KOPT-K1 (cell line): ENCODE data around the gene STPG1.

ENCODE experiments used
- H3K27ac ChIP-seq: fragments of 200-600 bp; sonication (generic); 2 replicates; pipeline ENCODE4 v1.5.1; 2016; ENCODE audit warnings: antibody characterized with exemption, mild to moderate bottlenecking, low read depth, low read length; ENCODE audit not compliant: poor library complexity, severe bottlenecking
- H3K36me3 ChIP-seq: fragments of 200-600 bp; sonication (generic); 2 replicates; pipeline ENCODE4 v1.5.1; 2017; ENCODE audit warnings: antibody characterized with exemption, mild to moderate bottlenecking, low read length, moderate library complexity; ENCODE audit not compliant: insufficient read depth
- H3K9me3 ChIP-seq: fragments of 200-600 bp; sonication (generic); 2 replicates; pipeline ENCODE4 v1.5.1; 2017; ENCODE audit warnings: antibody characterized with exemption, low read length, mild to moderate bottlenecking; ENCODE audit not compliant: insufficient read depth, poor library complexity, severe bottlenecking

Gene STPG1

DNA sequence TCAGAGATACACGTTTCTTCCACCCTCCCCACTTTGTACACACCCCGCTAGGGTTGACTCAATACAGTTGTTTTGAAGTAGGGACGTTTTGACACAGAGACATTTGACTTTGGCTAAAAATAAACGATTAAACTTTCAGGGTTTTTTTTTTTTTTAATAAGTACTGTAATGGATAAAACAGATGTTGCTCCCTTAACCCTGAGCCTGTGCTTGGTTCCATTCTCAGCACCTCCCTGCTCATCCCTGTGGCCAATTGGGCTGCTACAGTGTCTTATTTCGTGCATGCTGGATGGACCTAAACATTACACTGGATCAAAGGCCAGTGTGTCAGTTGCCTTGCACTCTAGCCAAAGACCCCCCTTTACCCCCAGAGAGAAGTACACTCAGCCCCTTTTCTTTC is 77.5 kb downstream of the STPG1 start:
- Histone ChIP-seq H3K36me3 (no peaks in the 10 kb centered on the region), H3K9me3 (no peaks in the 10 kb centered on the region), H3K27ac (no peak overlapping the region)

DNA sequence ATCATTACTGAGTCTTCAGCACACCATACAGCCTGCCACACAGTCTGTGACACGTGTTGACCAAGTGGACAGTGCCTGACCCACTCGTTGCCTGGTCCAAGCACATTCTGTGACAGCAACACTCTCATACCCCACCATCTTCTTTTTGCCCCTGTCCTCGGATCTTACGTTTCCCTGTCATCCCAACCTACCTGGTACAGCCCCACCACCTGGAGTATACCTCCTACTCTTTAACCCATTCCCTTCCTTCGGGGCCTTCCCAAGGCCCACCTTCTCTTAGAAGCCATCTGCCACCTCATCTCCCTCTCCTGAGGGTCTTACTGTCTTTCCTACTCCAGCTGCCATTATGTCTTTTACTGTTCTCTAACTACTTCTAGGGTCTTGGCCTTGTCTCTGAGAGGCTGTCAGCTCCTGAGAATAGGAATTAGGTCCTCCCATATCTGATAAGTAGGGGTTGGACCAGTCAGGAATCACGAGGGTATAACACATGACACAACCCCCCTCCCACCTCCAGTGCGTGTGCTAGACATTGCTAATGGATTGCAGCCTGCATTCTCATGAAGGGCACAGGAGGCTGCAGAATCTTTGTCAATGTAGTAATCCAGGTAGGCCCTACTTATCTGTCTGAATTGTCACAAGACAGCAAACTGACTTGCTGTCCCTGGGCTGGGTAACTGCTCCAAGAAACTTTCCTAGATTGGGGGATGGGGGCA is 81.5 kb downstream of the STPG1 start:
- H3K9me3 ChIP-seq = no peaks in the 10 kb centered on the region
- no peaks in the 10 kb centered on the region for H3K36me3 ChIP-seq

DNA sequence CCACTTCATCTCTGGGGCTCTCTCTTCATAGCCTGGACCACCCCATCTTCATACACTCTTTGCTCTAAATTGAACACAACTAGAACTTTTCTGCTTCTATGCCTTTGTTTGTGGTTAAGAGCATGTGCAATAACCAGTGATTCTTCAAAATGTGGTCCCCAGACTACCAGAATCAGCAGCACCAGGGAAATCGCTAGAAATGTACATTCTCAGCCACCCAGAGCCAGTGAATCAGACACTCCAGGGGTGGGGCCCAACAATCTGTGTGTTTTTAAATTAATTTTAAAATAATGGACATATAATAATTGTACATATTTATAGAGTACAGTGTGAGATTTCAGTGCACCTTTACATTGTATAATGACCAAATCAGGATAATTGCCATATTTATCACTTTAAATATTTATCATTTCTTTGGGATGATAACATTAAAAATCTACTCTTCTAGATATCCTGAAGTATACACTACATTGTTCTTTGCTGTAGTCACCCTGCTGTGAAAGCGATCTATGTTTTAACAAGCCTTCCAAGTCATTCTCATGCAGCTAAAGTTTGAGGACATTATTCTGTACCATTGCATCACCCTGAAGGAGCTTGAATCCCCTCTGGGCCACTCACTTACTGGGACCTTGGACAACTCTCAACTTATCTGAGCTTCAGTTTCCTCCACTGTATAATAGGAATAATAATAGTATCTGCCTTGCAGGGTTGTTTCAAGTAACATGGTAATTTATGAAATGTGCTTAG is 83.6 kb downstream of the STPG1 start:
- Histone ChIP-seq H3K36me3 (no peaks in the 10 kb centered on the region), H3K9me3 (no peaks in the 10 kb centered on the region), H3K27ac (no peak overlapping the region)

More for the DNA sequence above, 81.5 kb downstream of the STPG1 start:
- no peak overlapping the region for H3K27ac ChIP-seq

DNA sequence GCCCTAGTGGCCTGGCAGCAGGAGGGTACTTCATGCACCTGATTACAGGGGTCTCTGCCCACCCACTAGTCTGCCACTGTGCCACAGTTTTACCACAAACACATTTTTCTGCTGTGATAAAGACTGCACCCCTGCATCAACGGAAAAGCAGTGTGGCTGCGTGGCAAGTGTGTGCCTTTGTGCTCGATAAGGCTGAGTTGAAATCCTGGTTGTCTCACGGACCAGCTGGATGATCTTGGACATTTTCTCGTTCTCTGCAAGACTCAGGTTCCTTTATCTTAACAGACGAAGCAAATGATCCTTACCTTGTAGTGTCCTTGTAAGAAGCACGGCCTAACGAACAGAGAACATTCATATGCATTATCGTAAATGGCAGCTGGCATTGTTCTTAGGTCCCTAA is 84.3 kb downstream of the STPG1 start:
- Histone ChIP-seq H3K27ac (no peak overlapping the region), H3K9me3 (no peaks in the 10 kb centered on the region), H3K36me3 (no peaks in the 10 kb centered on the region)

DNA sequence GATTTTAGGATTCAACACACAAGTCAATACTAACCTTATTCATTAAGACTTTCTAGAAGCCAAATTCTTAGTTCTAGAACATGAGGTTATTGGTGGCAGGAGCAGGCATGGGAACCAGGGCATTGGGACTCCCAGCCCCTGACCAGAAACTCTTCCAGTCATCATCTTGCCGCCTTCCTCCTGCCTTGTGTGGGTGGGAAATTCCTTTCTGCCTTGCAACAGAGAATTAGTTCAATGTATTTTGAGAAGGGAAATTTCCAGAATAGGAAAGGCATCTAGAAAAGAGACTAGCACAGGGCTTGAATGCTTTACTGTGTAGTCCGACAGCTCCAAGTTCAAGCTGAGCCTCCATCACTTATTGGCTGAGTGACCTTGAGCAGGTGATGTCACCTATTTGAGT is 85.7 kb downstream of the STPG1 start:
- Histone ChIP-seq H3K27ac (no peak overlapping the region), H3K9me3 (no peaks in the 10 kb centered on the region), H3K36me3 (no peaks in the 10 kb centered on the region)

DNA sequence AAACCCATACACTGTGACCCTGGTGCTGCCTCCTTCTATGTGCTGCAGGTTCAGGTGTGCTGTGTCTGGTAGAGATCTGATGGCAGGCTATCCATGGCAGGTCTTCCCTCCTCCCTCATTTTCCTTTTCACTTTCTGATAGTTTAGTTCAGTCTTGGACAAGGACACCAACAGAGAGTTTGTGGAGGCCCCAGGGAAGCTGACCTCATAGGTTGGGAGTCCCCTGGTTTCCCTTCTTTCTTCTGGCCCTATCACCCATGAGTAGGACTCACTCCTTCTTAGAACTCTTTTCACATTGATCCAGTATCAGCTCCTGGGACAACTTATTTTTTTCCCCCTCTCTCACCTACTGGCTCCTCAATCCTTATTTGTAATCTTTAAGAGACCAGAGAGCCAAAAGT is 86.1 kb downstream of the STPG1 start:
- H3K9me3 ChIP-seq = no peaks in the 10 kb centered on the region
- H3K27ac ChIP-seq = no peak overlapping the region
- no peaks in the 10 kb centered on the region for H3K36me3 ChIP-seq

DNA sequence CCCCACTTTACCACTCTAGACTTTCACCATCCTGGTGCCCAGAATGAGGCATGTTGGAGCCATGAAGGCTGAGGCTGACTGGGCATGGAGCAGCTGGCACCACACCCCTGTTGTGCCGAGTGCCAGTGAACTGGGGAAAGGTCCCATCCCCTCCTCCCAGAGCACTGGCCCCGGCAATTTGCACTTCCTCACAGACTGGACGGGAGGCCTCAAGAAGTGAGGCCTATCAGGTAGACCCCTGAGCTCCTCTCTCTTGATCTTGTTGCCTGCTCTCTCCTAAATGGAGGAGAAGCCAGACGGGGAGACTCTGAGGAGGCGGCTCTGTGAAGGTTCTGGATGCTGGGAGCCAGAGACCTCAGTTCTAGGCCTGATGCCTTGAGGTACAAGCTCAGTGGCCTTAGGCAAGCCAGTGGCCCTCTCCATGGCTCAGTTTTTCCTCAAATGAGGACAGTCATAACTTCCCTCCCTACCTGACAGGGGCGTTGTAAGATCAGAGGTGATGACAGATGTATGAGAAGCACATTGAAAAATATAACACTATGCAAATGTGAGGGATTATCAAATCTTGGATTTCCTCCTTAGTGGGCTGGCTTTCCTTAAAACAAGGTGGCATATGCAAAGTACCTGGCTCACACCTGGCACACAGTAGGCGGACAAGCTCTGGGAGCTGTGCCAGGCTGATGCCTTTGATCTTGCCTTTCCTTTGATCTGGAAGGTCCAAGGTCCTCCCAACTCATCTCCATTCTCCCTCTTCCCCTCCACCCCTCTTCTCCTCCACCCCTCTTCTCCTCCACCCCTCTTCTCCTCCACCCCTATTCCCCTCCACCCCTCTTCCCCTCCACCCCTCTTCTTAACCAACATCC is 87.8 kb downstream of the STPG1 start:
- Histone ChIP-seq H3K36me3 (no peaks in the 10 kb centered on the region), H3K27ac (no peak overlapping the region), H3K9me3 (no peaks in the 10 kb centered on the region)

DNA sequence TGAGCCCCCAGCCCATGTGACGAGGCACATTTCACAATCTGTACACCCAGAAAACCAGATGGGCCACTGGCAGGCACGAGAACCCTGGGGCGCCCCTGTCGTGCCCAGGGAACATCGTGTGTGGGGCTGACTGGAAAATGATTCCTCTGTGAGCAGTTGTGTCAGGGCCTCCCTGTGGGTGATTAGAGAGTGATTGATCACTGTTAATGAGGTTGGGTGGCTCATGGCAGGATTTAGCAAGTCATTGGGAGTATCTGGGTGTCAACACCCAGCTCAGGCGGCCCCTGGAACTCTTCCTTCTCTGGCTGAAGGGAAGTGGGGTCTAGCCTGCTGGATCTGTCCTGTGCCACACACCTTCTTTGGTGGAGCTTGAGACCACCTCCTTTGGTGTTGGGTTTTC is 88.7 kb downstream of the STPG1 start:
- Histone ChIP-seq H3K9me3 (no peaks in the 10 kb centered on the region), H3K36me3 (no peaks in the 10 kb centered on the region), H3K27ac (no peak overlapping the region)

DNA sequence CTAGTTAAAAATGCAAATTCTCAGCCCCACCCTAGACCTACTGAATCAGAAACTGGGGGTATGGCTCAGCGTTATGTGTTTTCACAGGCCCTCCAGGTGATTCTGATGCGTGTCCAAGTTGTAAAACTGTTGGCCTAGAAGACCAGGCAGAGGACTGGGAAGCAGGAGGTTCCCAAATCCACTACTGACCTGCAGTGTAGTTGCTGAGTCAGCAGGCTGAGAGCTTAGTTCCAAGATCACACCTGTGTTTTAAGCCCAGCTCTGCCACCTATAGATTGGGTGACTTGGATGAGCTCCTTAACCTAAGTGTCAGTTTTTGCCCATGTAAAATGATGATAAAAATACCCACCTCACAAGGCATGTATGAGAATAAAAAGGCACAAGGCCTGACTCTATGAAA is 90.3 kb downstream of the STPG1 start:
- H3K27ac ChIP-seq = no peak overlapping the region
- H3K36me3 ChIP-seq = no peaks in the 10 kb centered on the region

DNA sequence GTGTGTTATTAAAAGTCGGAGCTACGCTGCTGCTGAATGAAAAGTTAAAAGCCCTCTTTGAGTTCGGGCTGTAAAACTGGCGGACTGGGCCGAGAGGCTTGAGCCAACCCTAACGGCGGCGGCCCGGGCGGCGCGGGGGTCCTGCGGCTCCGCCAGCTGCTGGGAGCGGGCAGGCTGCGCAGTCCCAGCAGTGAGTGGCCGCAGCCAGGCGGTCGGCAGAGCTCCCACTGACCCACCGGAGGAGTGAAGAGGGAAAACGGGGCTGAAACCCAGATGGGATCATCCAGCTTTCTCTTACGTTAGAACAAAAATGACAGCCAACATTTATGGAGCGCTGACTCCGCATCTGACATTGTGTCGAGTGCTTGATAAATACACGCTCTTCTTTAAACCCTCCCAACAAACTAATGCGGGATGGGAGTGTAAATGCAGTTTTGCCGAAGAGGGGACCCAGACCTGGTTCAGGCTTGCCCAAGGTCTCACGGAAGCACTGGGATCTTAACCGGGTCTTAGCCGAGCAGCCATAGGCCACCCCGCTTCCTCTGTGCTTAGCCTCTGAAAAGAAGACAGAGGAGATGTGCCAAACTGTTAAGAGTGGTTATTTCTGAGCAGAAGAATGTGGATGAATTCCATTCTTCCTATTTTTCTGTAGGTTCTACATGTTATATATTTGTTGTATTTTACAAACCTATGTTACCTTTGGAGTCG is 91.0 kb downstream of the STPG1 start:
- no peaks in the 10 kb centered on the region for H3K36me3 ChIP-seq
- no peak overlapping the region for H3K27ac ChIP-seq
- no peaks in the 10 kb centered on the region for H3K9me3 ChIP-seq

More for the DNA sequence above, 90.3 kb downstream of the STPG1 start:
- no peaks in the 10 kb centered on the region for H3K9me3 ChIP-seq

DNA sequence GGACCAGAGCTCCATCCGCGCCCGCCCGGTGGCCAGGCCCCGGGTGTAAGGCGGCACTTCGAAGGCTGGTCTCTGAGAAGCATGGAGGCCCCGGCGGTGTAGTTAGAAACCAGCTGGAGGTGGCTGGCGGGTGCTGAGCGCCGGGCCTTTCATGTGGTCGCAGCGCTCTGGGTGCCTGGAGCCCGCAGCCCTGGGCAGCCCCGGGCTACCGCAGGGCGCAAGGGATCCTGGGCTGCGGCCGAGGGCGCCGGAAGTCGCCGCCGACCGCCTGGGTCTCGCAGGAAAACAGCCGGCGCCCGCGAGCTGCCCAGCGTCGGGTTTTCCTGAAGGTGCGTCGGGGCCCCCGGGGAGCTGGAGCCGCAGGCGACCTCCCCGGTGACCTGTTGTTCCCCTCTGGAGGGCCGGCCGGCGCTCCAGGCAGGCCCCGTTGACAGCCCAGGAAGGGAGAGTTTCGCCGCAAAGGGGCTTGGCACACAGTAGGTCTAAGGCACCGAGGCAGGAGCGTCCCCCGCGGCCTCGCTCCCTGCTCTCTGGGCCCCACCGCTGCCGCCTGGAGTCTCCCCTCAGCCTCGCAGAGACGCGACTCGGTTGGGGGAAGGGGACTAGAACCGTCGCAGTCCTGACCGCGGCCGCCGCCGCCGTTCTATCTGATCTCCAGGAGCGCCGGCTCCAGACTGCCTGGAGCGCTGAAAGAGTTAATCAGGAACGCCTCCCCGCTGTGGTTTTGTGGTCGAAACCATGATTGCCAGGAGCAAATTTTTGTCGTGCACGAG is 91.7 kb downstream of the STPG1 start:
- Histone ChIP-seq H3K36me3 (no peaks in the 10 kb centered on the region), H3K9me3 (no peaks in the 10 kb centered on the region), H3K27ac (no peak overlapping the region)

DNA sequence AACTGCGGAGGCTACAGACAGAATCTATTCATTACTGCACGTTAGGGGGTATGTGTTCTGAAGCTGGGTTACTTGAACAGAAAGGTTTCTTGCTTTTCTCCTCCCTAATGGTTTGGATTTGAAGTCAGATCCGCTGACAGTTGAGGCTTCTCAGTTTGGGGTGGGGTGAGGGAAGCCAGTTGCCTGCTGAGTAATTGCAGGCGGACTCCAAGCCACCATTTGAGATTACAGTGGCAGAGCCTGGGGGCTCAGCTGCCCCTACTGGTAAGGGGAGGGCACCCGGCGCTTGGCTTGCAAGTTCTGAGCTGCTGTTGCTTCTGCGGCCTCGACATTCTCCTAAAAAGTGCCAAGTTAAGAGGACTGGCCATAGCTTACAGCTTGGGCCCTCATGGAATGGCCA is 92.5 kb downstream of the STPG1 start:
- Histone ChIP-seq H3K36me3 (no peaks in the 10 kb centered on the region), H3K27ac (no peak overlapping the region), H3K9me3 (no peaks in the 10 kb centered on the region)

DNA sequence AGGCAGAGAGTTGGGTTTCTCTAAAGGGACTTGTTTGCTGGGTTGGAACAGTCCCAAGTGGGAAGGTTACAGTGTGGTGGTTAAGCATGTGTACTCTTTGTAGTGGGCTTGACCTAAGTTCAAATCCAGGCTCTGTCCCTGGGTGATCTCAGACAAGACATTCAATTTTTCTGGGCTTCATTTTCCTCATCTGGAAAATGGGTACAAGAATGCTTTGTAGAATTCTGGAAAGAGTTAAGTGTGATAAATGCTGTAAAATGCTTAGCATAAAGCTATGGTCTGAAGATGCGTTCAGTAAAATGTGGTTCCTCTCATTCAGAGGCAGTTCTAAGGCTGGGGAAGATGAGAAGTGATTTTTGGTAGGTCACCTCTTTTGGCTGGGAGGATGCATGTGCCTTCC is 93.6 kb downstream of the STPG1 start:
- Histone ChIP-seq H3K36me3 (no peaks in the 10 kb centered on the region), H3K9me3 (no peaks in the 10 kb centered on the region), H3K27ac (no peak overlapping the region)

DNA sequence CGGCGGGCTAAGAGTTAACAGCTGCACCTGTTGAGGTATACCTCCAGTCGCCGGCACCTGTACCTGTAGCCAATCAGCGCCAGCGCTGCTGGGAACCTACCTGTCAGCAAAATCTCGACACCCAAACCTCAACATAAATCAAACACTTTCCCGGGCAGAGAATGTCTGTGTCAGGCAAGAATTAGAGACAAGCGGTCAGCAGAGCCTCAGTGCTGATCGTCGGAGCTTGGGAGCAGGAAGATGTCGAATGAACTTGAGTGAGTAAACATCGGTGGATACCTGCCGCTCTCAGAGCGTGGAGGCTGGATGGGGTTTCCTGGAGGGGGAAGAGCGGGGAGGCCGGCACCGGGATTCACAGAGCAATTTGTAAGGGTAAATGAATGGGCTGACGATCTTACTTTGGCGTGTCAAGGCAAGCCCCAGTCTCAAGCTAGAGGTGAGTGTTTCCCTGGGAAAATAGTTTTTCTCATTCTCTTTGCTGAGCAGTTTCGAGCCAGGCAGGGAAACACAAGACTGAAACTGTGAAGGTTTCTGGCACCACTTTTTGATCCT is 94.2 kb downstream of the STPG1 start, which contains the start of gene GRHL3:
Gene GRHL3, plus strand, starts transcription at position 46 of the 552 bp plus-strand sequence. Its CDS starts 195 bp downstream, at position 241.
- Histone ChIP-seq H3K27ac (no peak within 1 kb of the TSS), H3K9me3 (no peaks in the 10 kb centered on the region), H3K36me3 (no peaks in the 10 kb centered on the region)
